Stomach (tissue), 9 donors: ENCODE data around the gene IL21. TPM values are rescaled to one million over a fixed set of nuclear protein-coding genes. Genes with fewer than 3 reads are reported as not detected.

ENCODE experiments used
- DNase-seq, 2 donors: peaks; one replicate each; pipeline versions ENCODE4 v3.0.0 to v3.0.0-alpha.2; 2013 to 2019
- H3K27ac ChIP-seq, 5 donors: fragments of 200-600 bp in 4 of 5; sonication (generic) in 4 of 5; one replicate each; pipeline ENCODE4 v1.5.1; 2013 to 2019; ENCODE audit warnings: mild to moderate bottlenecking in 1 of 5, moderate library complexity in 1 of 5
- H3K27me3 ChIP-seq, 3 donors: fragments of 200-600 bp; sonication (generic); one replicate each; pipeline ENCODE4 v1.5.1; 2017 to 2019; ENCODE audit warnings: mixed run types in 1 of 3
- H3K36me3 ChIP-seq, 4 donors: fragments of 200-600 bp; sonication (generic); 1 replicate in 3 of 4; 2 replicates in 1 of 4; pipeline ENCODE4 v1.5.1; 2016 to 2019
- H3K4me1 ChIP-seq, 4 donors: fragments of 200-600 bp; sonication (generic); one replicate each; pipeline ENCODE4 v1.5.1; 2016 to 2019
- H3K4me3 ChIP-seq, 4 donors: fragments of 200-600 bp; sonication (generic) in 3 of 4; one replicate each; pipeline ENCODE4 v1.5.1; 2016 to 2019; ENCODE audit warnings: mild to moderate bottlenecking in 1 of 4
- H3K9me3 ChIP-seq, 4 donors: fragments of 200-600 bp; sonication (generic); one replicate each; pipeline ENCODE4 v1.5.1; 2016 to 2019
- EP300 ChIP-seq: sonication (generic); formaldehyde crosslinking; IDR thresholded peaks from one replicate; pipeline ENCODE4 v1.6.1; 2017; ENCODE audit warnings: antibody characterized with exemption
- POLR2A ChIP-seq, 4 donors: fragments of 450-650 bp; IDR thresholded peaks; one replicate each; pipeline ENCODE4 v1.6.1; 2016; ENCODE audit warnings: antibody characterized with exemption in 4 of 4, control low read depth in 2 of 4, mild to moderate bottlenecking in 1 of 4, moderate library complexity in 1 of 4
- POLR2AphosphoS5 ChIP-seq, 3 donors: sonication (generic); formaldehyde crosslinking; IDR thresholded peaks; one replicate each; pipeline ENCODE4 v1.6.1; 2016; ENCODE audit warnings: antibody characterized with exemption in 3 of 3
- WGBS, 5 donors: extraction: QIAGEN DNeasy Blood & Tissue Kit in 3 of 5; methylation state at CpG; one replicate each; pipeline versions ENCODE4 v1.1.5 to v1.1.7; 2013 to 2018; 5-methylcytosine and 5-hydroxymethylcytosine counted together
- intact Hi-C: fragments of 100-400 bp; cut with DNase I; formaldehyde crosslinking; loops from one replicate; pipeline ENCODE4 v1.15.1; 2023; ENCODE audit warnings: low total_unique reads
- polyA plus RNA-seq, 3 donors: library from polyadenylated mRNA; stranded (reverse); fragments of 200-250 nt; gene quantifications; one replicate each; pipeline ENCODE4 v1.2.3, GENCODE V29; 2013
- total RNA-seq, 5 donors: library from RNA; depleted of rRNA; stranded (reverse); fragments of >200 nt; gene quantifications; one replicate each; pipeline versions ENCODE4 v1.1.0 to v1.2.3, GENCODE V29; 2014 to 2016
- TF ChIP-seq, protein P1 (sequence below), 7 experiments: fragments of 450-650 bp in 4 of 7; fragments of 200-600 bp in 3 of 7; sonication (generic) in 3 of 7; IDR thresholded peaks; one replicate each; pipeline ENCODE4 v1.5.1; 2016 to 2019; ENCODE audit warnings: antibody characterized with exemption in 7 of 7, control low read depth in 2 of 7, mild to moderate bottlenecking in 1 of 7
- donor health status: healthy with polysubstance abuse.
- donor health status: Bipolar disorder and iron deficiency.
- donor health status: healthy.

Gene IL21
- total and polyA plus RNA-seq, 8 donors: not detected

- Histone ChIP-seq H3K4me1 (no peaks in the 10 kb centered on the region), H3K36me3 (no peaks in the 10 kb centered on the region), H3K27me3 (no peaks in the 10 kb centered on the region), H3K9me3 (no peaks in the 10 kb centered on the region), H3K27ac (no peak overlapping the region), H3K4me3 (no peak overlapping the region)
- TF ChIP-seq EP300: no peak
- TF ChIP-seq POLR2AphosphoS5 (IDR thresholded peaks at IDR 0.05): no peak
- TF ChIP-seq, protein P1, sequence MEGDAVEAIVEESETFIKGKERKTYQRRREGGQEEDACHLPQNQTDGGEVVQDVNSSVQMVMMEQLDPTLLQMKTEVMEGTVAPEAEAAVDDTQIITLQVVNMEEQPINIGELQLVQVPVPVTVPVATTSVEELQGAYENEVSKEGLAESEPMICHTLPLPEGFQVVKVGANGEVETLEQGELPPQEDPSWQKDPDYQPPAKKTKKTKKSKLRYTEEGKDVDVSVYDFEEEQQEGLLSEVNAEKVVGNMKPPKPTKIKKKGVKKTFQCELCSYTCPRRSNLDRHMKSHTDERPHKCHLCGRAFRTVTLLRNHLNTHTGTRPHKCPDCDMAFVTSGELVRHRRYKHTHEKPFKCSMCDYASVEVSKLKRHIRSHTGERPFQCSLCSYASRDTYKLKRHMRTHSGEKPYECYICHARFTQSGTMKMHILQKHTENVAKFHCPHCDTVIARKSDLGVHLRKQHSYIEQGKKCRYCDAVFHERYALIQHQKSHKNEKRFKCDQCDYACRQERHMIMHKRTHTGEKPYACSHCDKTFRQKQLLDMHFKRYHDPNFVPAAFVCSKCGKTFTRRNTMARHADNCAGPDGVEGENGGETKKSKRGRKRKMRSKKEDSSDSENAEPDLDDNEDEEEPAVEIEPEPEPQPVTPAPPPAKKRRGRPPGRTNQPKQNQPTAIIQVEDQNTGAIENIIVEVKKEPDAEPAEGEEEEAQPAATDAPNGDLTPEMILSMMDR (IDR thresholded peaks at IDR 0.05): no peak
- TF ChIP-seq POLR2A (IDR thresholded peaks at IDR 0.05): no peak
- DNase-seq: no peak
- intact Hi-C loops: no loop called here
- WGBS, 5 donors: 51 to 78% (median 59%) methylated on average over 2 of the region's 2 CpGs
These were observed 41.8 kb upstream of the IL21 start for GRCh38 chr4:122662701-122663100.

- Histone ChIP-seq H3K9me3 (peaks cover 0 to 7% (median 2%) of the 10 kb centered on the region in 4 donors), H3K4me3 (no peak overlapping the region), H3K4me1 (no peaks in the 10 kb centered on the region), H3K36me3 (no peaks in the 10 kb centered on the region), H3K27ac (no peak overlapping the region), H3K27me3 (no peaks in the 10 kb centered on the region)
- intact Hi-C loops: no loop called here
- WGBS, 5 donors: 62 to 67% (median 64%) methylated on average over 4 of the region's 4 CpGs
- no peak for DNase-seq
- TF ChIP-seq POLR2A (IDR thresholded peaks at IDR 0.05) (no peak), POLR2AphosphoS5 (IDR thresholded peaks at IDR 0.05) (no peak), EP300 (no peak)
- TF ChIP-seq, protein P1 (IDR thresholded peaks at IDR 0.05): no peak
These were observed 40.6 kb upstream of the IL21 start for GRCh38 chr4:122661176-122662160.

- DNase-seq: no peak
- intact Hi-C loops: no loop called here
- no peaks in the 10 kb centered on the region for H3K36me3 ChIP-seq
- WGBS, 5 donors: 35 to 84% (median 69%) methylated on average over 1 of the region's 1 CpG
- peaks cover 0 to 7% (median 2%) of the 10 kb centered on the region in 4 donors for H3K9me3 ChIP-seq
- no peak overlapping the region for H3K4me3 ChIP-seq
- H3K4me1 ChIP-seq: no peaks in the 10 kb centered on the region
- no peak overlapping the region for H3K27ac ChIP-seq
- no peak for TF ChIP-seq EP300
- TF ChIP-seq, protein P1 (IDR thresholded peaks at IDR 0.05): no peak
- no peak for TF ChIP-seq POLR2A (IDR thresholded peaks at IDR 0.05)
- no peak for TF ChIP-seq POLR2AphosphoS5 (IDR thresholded peaks at IDR 0.05)
- H3K27me3 ChIP-seq: no peaks in the 10 kb centered on the region
These were observed 38.0 kb upstream of the IL21 start for GRCh38 chr4:122658818-122659295.

GRCh38 chr4:122658377-122658776 is 37.5 kb upstream of the IL21 start:
- Histone ChIP-seq H3K4me1 (no peaks in the 10 kb centered on the region), H3K36me3 (no peaks in the 10 kb centered on the region), H3K27ac (no peak overlapping the region), H3K9me3 (peaks cover 0 to 7% (median 2%) of the 10 kb centered on the region in 4 donors), H3K4me3 (no peak overlapping the region), H3K27me3 (no peaks in the 10 kb centered on the region)
- 56 to 85% (median 81%) methylated on average over 2 of the region's 2 CpGs for WGBS, 5 donors
- no peak for DNase-seq
- intact Hi-C loops: no loop called here
- TF ChIP-seq EP300 (no peak), POLR2AphosphoS5 (IDR thresholded peaks at IDR 0.05) (no peak), POLR2A (IDR thresholded peaks at IDR 0.05) (no peak)
- TF ChIP-seq, protein P1 (IDR thresholded peaks at IDR 0.05): no peak
